GM11168 (cell line): Measurements from ENCODE around the gene ATRNL1.
"Not testable (repeated sequence)": the region's sequence is repeated elsewhere in the genome, so short reads cannot be mapped to it uniquely, and the experiment has no call there.

ENCODE experiments used
- in situ Hi-C: fragments of 300-500 bp; cut with MboI; formaldehyde crosslinking; loops from one replicate; pipeline ENCODE4 v1.12.0; 2022; ENCODE audit warnings: low sequenced_read_pairs; ENCODE audit not compliant: unreplicated experiment

The ATRNL1 gene

DNA sequence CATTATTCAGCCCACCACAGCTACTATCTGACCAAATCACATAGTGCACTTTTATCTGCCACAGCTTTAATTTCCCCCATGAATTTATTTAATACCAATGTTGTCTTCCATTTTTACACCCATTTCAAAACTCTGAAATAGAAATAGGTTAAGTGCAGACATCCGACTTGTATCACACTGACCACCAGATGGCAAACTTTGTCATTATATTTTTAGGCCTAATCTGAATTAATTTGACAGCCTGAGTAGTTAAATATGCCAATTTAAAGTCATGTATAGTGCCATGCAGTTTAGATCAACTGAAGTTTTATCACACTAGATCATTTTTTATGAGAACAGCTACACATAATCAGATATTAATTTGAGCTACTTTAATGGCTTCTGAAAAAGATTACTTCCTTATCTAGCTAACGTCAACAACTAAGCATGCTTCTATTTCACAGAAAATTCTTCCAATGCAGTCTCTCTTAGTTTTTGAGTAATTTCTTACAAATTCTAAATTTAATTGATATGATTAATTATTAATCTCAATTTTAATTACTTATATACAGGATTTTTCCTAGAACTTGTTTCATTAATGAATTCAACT lies 613.4 kb downstream of the ATRNL1 start:
- in situ Hi-C loops: no loop called here

- in situ Hi-C loops: no loop called here
These were observed 617.0 kb downstream of the ATRNL1 start for GRCh38 chr10:115710136-115710535.

GRCh38 chr10:115711306-115711705 lies 618.1 kb downstream of the ATRNL1 start:
- in situ Hi-C loops: no loop called here

GRCh38 chr10:115720121-115720520 lies 627.0 kb downstream of the ATRNL1 start:
- in situ Hi-C loops: no loop called here

DNA sequence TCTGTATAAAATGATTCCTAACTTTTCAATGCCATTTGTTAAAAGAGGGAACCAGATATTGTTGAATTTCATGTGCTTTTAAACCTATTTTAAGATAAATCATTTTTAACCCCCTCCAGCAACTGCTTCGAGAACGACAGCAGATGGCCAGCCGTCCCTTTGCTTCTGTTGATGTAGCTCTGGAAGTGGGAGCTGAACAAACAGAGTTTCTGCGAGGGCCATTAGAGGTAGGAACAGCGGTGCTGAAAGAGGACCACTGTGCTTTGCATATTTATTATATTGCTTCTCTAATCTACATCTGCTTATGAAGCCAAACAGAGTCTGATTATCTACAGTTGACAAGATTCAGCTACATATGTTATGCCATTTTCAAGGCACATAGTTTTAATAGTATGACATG lies 634.0 kb downstream of the ATRNL1 start:
- in situ Hi-C loops: no loop called here

- in situ Hi-C loops: no loop called here
These were observed 650.9 kb downstream of the ATRNL1 start for GRCh38 chr10:115744089-115744488.

DNA sequence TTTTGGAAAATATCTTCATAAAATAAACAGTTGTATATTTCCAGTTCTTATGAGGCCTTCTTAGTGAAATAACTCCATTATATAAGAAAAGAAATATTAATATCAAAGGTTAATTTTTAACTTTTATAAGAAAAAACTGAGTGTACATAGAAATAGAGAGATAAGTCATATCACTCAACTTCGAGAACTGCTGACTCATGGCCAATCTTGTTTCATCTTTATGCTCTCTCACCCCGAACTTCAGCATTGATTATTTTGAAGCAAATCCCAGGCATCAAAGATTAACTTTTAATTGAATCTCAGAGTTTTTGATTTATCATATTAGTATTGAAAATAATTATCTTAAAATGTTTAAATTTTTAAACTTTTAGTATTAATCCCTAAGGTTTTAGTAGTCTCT lies 652.8 kb downstream of the ATRNL1 start:
- in situ Hi-C loops: no loop called here

DNA sequence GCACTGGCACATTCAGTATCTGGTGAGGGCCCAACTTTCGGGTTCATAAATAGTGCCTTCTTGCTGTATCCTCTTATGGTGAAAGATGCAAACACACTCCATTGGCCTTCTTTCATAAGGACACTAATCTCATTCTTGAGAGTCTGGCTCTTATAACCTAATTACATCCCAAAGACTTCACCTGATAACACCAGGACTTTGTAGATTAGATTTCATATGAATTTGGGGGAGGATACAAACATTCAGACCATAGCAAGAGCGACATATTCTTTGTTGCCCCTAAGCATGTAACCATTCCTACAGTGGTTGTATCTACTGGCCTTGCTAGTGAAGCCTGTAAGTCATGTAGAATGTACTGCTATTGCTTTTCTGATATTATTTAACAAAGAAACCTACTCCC lies 654.6 kb downstream of the ATRNL1 start:
- in situ Hi-C loops: no loop called here

DNA sequence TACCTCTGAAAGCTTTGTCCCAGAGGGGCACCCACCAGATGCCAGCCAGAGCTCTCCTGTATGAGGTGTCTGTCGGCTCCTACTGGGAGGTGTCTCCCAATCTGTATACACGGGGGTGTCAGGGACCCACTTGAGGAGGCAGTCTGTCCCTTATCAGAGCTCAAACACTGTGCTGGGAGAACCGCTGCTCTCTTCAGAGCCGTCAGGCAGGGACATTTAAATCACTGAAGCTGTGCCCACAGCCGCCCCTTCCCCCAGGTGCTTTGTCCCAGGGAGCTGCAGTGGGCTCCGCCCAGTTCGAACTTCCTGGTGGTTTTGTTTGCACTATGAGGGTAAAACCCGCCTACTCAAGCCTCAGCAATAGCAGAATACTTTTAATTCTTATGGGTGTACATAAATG lies 665.3 kb downstream of the ATRNL1 start:
- in situ Hi-C loops: not testable (repeated sequence)

GRCh38 chr10:115760131-115760530 lies 667.0 kb downstream of the ATRNL1 start:
- in situ Hi-C loops: no loop called here

- in situ Hi-C loops: no loop called here
These were observed 668.0 kb downstream of the ATRNL1 start for GRCh38 chr10:115761166-115761565.

DNA sequence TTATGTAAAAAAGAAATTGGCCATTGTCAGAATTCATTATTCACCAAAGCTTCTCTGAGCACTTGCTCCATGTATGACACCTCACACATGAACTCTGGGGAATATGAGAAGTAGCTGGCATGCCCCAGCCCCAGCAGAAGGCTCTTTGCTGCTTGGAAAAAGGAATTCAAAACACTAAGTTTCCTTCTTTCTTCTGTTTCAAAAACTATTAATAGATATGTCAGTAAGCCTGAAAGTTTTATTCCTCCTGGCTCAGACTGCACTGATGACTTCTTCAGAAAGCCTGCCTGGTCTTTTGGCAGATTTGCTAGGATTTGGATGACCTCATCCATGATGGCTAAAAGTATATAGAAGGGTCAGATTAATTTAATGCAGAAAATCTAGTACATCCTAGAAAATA lies 668.9 kb downstream of the ATRNL1 start:
- in situ Hi-C loops: no loop called here

DNA sequence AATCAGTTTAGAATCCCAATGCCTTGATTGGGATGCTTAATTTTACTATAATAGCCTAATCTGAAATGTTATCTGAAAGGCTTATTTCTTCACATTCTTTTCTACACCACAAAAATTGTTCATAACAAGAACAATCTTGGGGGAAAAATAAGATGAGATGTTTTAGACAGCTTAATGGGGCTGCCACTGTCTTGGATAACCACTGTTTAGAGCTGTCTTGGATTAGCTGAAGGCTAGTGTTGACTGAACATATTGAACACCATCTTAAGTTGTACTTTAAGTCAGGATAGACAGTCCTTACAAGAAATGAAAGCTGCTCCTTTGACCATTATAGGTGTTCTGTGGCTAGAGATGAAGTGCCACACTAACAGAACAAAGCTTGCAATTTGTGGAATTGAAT lies 678.6 kb downstream of the ATRNL1 start:
- in situ Hi-C loops: no loop called here

- in situ Hi-C loops: no loop called here
These were observed 679.4 kb downstream of the ATRNL1 start for GRCh38 chr10:115772606-115773005.

GRCh38 chr10:115773832-115774231 lies 680.7 kb downstream of the ATRNL1 start:
- in situ Hi-C loops: no loop called here

DNA sequence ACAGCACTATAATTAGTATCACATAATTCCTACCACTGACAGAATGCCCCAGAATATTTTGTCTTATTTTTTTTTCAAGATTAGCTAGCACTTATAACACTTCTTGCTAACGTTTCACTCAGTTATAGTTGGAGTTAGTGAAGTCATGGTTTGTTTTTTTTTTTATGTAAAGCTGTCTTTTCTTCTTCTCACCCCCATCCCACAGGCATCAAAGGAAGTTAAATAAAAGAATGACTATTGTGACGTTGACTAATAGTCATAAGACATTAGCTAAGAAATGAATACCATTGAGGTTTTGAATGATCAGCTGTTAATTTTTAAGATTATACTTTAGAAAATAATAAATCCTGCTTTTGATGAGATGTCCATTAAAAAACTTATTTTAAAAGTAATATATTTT lies 681.6 kb downstream of the ATRNL1 start:
- in situ Hi-C loops: no loop called here

DNA sequence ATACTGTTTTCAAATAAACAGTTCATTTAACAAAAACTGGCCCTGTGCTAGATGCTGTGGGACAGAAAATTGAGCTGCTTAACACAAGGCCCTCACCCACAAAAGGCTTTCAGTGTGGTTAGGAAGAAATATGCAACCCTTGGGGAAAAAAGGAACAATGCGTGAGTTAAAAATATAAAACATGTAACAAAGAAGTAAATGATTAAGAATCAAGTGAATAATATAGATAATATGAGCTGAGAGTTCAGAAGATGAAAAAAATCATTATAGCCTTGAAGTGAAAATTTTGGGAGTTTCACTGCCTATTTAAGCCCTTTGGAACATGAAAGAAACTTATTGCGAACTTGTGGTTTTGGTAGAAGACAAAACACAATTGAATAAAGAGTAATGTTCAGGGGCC lies 684.5 kb downstream of the ATRNL1 start:
- in situ Hi-C loops: no loop called here

DNA sequence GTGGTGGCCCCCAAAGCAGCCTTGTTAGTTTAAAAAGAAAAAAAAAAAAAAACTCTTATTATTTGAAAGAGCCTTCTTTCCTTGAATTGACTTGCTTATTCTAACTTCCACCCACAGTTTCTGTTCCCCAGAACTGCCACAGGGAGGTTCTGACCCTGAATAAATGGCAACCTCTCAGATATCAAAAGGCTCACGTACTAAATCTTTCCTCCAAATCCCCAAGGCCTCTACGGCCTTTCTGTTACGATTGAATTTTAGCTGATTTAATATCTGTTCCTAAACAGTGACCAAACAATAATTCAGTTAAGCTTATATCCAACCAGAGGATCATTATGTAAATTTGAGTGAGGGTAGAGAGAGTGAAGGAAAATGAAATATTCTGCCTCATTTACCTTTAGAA lies 697.1 kb downstream of the ATRNL1 start:
- in situ Hi-C loops: no loop called here

GRCh38 chr10:115795964-115796363 lies 702.8 kb downstream of the ATRNL1 start:
- in situ Hi-C loops: no loop called here

GRCh38 chr10:115801457-115801856 lies 708.3 kb downstream of the ATRNL1 start:
- in situ Hi-C loops: no loop called here

DNA sequence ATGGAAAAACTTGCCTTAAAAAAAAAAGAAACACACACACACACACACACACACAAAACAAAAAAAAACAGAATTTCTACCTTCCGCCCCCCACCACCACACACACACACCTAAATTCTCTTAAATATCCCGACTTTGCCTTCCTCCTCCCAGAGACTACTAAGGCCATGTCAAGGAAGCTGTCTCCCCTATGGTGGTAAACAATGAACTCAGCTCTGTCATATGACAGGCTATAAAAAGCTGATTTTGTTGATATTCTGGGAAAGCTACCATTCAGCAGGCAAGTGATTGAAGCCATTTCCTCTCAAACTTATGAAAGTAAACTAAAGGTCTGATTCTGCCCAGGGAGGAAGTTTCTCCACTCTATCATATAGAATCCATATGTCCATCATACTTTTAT lies 708.8 kb downstream of the ATRNL1 start:
- in situ Hi-C loops: no loop called here

GRCh38 chr10:115802911-115803310 lies 709.7 kb downstream of the ATRNL1 start:
- in situ Hi-C loops: no loop called here

DNA sequence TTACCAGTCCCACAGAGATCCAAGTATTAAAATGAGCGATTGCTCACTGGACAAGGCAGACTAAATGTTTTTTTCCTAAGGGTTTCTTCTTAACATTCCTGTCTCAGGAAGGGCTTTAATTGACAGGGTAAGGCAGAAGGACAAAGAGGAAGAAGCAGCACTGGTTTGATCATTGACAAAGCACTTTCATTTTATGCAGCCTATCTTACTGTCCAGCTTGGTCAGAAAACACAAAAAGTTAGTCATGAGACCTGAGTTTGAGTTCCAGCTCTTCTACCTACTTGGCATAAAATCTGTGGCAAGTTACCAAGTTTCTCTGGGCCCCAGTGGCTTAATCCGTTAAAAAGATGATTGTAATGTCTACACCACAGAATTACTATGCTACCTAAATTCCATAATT lies 721.4 kb downstream of the ATRNL1 start:
- in situ Hi-C loops: no loop called here
